Astrocyte of the cerebellum (primary cell): Measurements from ENCODE around the gene PDE6D.

ENCODE experiments used
- DNase-seq: peaks from one replicate; pipeline ENCODE4 v3.0.0-alpha.2; 2011; ENCODE audit warnings: low read depth
- H3K4me3 ChIP-seq: 2 replicates; pipeline ENCODE4 v1.5.1; 2011; ENCODE audit warnings: mild to moderate bottlenecking, low read depth, low read length, moderate library complexity
- in situ Hi-C: cut with HindIII; loops from 2 replicates; pipeline ENCODE4 v1.10.0; 2017; ENCODE audit warnings: low sequenced_read_pairs
- TF ChIP-seq, protein P1 (sequence below): IDR thresholded peaks from 2 replicates; pipeline ENCODE4 v1.5.1; 2012; ENCODE audit warnings: low read length, low read depth, moderate library complexity, mild to moderate bottlenecking; ENCODE audit errors: missing control alignments

PDE6D gene

GRCh38 chr2:231780909-231781797 lies at the start of gene PDE6D:
Gene PDE6D (minus strand): TSS chr2:231781282. CDS start chr2:231781114, 168 bp downstream.
- TF ChIP-seq, protein P1, sequence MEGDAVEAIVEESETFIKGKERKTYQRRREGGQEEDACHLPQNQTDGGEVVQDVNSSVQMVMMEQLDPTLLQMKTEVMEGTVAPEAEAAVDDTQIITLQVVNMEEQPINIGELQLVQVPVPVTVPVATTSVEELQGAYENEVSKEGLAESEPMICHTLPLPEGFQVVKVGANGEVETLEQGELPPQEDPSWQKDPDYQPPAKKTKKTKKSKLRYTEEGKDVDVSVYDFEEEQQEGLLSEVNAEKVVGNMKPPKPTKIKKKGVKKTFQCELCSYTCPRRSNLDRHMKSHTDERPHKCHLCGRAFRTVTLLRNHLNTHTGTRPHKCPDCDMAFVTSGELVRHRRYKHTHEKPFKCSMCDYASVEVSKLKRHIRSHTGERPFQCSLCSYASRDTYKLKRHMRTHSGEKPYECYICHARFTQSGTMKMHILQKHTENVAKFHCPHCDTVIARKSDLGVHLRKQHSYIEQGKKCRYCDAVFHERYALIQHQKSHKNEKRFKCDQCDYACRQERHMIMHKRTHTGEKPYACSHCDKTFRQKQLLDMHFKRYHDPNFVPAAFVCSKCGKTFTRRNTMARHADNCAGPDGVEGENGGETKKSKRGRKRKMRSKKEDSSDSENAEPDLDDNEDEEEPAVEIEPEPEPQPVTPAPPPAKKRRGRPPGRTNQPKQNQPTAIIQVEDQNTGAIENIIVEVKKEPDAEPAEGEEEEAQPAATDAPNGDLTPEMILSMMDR, result no peak
- in situ Hi-C loops, result no loop called here
- H3K4me3 ChIP-seq, result peak within 1 kb of the TSS; percentile 78
- DNase-seq, result peak; percentile 97

GRCh38 chr2:231821908-231822307 lies 40.8 kb upstream of the PDE6D start:
- H3K4me3 ChIP-seq, result no peak overlapping the region
- in situ Hi-C loops, result no loop called here
- no peak for DNase-seq
- TF ChIP-seq, protein P1, result no peak

DNA sequence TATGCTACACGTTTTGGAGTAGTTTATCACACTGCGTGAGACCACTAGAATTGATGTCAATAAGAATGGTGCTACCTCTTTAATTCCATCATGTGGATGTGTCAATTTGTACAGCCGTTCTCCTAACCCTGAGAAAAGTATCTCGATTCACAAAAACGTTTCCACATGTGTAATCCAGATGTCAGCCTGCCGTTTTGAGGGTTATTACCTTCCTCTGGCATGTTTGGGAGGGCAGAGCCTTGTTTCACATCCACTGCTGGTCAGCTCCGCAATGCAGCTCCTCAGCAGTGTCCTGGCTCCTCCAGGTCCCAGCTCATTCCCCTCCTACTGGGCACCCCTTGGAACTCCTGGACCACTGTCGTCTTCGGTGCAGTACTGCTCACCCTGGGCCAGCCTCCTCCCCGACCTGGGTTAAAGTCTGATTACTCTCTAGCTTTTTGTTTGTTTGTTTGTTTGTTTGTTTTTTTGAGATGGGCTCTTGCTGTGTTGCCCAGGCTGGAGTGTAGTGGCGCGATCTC lies 39.8 kb upstream of the PDE6D start:
- in situ Hi-C loops, result no loop called here
- no peak overlapping the region for H3K4me3 ChIP-seq
- no peak for DNase-seq
- TF ChIP-seq, protein P1, result no peak

DNA sequence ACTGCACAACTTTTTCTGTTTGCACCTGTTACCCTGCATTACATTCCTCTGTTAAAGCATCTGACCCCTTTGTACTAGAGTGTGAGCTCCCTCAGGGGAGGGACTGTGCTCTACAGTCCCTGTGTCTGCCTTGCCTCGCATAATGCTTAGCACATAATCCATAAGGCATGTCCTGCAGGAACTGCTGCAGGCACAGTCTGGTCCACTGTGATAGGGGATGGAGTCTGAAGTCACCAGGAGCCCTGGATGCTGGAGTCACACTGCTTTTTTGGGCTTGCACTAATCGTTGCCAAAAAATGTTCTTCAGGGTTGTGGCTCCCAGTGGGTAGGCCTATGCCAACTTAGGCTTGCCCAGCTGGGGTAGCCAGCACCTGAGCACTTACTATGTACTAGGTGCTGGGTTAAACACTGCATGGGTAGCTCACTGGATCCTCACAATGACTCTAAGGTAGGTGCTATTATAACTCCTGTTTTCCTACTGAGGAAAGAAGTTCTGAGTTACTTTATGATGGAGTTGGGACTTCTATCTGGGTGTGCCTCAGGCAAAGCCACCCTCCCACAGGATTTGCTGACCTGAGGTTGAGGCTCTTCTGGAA lies 38.5 kb upstream of the PDE6D start:
- in situ Hi-C loops, result no loop called here
- H3K4me3 ChIP-seq, result no peak overlapping the region
- DNase-seq, result no peak
- TF ChIP-seq, protein P1, result no peak

GRCh38 chr2:231816327-231817026 lies 35.4 kb upstream of the PDE6D start:
- in situ Hi-C loops, result no loop called here
- DNase-seq, result no peak
- H3K4me3 ChIP-seq, result no peak overlapping the region
- TF ChIP-seq, protein P1, result no peak

GRCh38 chr2:231810905-231811304 lies 29.8 kb upstream of the PDE6D start:
- DNase-seq, result no peak
- in situ Hi-C loops, result no loop called here
- no peak overlapping the region for H3K4me3 ChIP-seq
- TF ChIP-seq, protein P1, result no peak
